Gastroesophageal sphincter (tissue), 4 donors: ENCODE data around the gene FGFRL1. TPM values are rescaled to one million over a fixed set of nuclear protein-coding genes. Genes with fewer than 3 reads are reported as not detected.

ENCODE experiments used
- ATAC-seq: fragments of 150-250 bp; one replicate; pipeline ENCODE4 v1.9.1; 2016; ENCODE audit warnings: mild to moderate bottlenecking, moderate library complexity
- H3K27ac ChIP-seq, 4 donors: fragments of 200-600 bp; sonication (generic) in 3 of 4; 1 replicate in 3 of 4; 2 replicates in 1 of 4; pipeline ENCODE4 v1.5.1; 2016 to 2019
- H3K27me3 ChIP-seq: fragments of 200-600 bp; sonication (generic); one replicate; pipeline ENCODE4 v1.5.1; 2019
- H3K36me3 ChIP-seq, 2 donors: fragments of 200-600 bp; sonication (generic); one replicate each; pipeline ENCODE4 v1.5.1; 2019; ENCODE audit warnings: control low read depth in 1 of 2
- H3K4me1 ChIP-seq, 3 donors: fragments of 200-600 bp; sonication (generic); 1 replicate in 2 of 3; 2 replicates in 1 of 3; pipeline ENCODE4 v1.5.1; 2016 to 2019; ENCODE audit warnings: control low read depth in 2 of 3
- H3K4me3 ChIP-seq, 2 donors: fragments of 200-600 bp; sonication (generic); one replicate each; pipeline ENCODE4 v1.5.1; 2019; ENCODE audit warnings: mild to moderate bottlenecking in 1 of 2, moderate library complexity in 1 of 2
- H3K9me3 ChIP-seq, 3 donors: fragments of 200-600 bp; sonication (generic); one replicate each; pipeline ENCODE4 v1.5.1; 2017 to 2019; ENCODE audit warnings: control low read depth in 2 of 3
- CTCF ChIP-seq, 4 experiments: fragments of 200-600 bp in 2 of 4; fragments of 450-650 bp in 2 of 4; sonication (generic) in 1 of 4; IDR thresholded peaks; one replicate each; pipeline ENCODE4 v1.5.1; 2017 to 2019; ENCODE audit warnings: antibody characterized with exemption in 4 of 4, mild to moderate bottlenecking in 2 of 4, moderate library complexity in 2 of 4
- EP300 ChIP-seq: sonication (generic); formaldehyde crosslinking; IDR thresholded peaks from one replicate; pipeline ENCODE4 v1.6.1; 2017; ENCODE audit warnings: antibody characterized with exemption, mild to moderate bottlenecking
- POLR2A ChIP-seq, 2 donors: fragments of 450-650 bp; IDR thresholded peaks; one replicate each; pipeline ENCODE4 v1.6.1; 2017; ENCODE audit warnings: antibody characterized with exemption in 2 of 2, mild to moderate bottlenecking in 2 of 2, moderate library complexity in 1 of 2
- POLR2AphosphoS5 ChIP-seq: sonication (generic); formaldehyde crosslinking; IDR thresholded peaks from one replicate; pipeline ENCODE4 v1.6.1; 2017; ENCODE audit warnings: antibody characterized with exemption
- WGBS, 2 donors: methylation state at CpG; one replicate each; pipeline ENCODE4 v1.1.5; 2018; ENCODE audit warnings: low coverage in 1 of 2; 5-methylcytosine and 5-hydroxymethylcytosine counted together
- total RNA-seq, 4 donors: library from RNA; depleted of rRNA; stranded (reverse); fragments of >200 nt; gene quantifications; one replicate each; pipeline ENCODE4 v1.1.0, GENCODE V29; 2016

The FGFRL1 gene
- total RNA-seq, 4 donors from 2014 or later, result 21.9 to 36.8 (median 25.4) TPM

- peak overlapping the region in 2 of 4 donors; percentile 64 to 77 for H3K27ac ChIP-seq
- no peak for TF ChIP-seq EP300
- TF ChIP-seq POLR2A (IDR thresholded peaks at IDR 0.05), result no peak
- no peak for TF ChIP-seq POLR2AphosphoS5
- no peak for TF ChIP-seq CTCF (IDR thresholded peaks at IDR 0.05)
- ATAC-seq, result no peak
These were observed 23.6 kb upstream of the FGFRL1 start for GRCh38 chr4:987624-988513.

DNA sequence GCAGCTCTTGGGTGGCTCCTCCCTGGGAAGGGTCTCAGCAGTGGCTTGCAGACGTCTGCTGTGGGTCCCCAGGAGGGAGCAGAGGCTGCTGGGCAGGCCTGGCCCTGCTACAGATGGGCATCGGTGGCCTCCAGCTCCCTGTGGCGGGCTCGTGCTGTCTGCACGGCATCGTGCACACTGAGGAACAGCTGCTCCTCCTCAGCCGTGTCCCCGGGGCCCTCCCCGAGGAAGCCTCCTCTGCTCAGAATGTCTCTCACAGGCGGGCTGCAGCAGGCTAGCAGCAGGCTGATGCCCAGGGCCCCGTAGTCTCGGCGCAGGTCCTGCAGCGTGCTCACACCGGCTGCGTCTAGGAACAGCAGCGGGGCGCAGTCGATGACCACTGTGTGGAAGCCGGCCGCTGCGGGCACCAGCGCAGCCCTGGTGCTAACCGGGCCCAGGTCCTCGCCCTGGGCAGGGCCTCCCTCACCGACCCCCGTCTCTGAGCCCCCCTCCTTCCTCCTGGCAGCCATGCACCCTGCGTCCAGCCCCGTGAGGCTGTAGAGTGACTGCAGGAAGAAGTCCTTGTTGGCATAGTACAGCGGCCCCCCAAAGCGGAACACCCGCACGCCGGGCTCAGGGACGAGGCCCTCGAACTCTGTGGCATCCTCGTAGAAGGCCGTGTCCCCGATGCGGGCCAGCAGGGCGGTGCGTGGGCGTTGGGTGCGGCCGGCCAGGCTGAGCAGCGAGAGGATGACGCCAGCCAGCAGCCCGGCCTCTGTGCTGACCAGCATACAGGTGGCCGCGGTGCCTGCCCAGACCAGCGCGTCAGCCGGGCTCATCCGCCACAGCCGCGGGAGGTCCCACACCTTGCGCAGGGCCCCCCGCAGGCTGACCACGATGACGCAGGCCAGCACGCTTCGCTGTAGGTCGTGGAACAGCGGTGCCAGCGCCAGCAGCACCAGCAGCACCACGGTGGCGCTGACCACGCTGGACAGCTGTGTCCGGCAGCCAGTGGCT is 22.4 kb upstream of the FGFRL1 start:
- no peak for TF ChIP-seq CTCF (IDR thresholded peaks at IDR 0.05)
- no peak for TF ChIP-seq POLR2A (IDR thresholded peaks at IDR 0.05)
- no peak for TF ChIP-seq EP300
- TF ChIP-seq POLR2AphosphoS5, result no peak
- Histone ChIP-seq H3K4me3 (no peak overlapping the region), H3K36me3 (peaks cover 0 to 31% of the 10 kb centered on the region in 2 donors), H3K27ac (no peak overlapping the region), H3K27me3 (no peaks in the 10 kb centered on the region), H3K9me3 (no peaks in the 10 kb centered on the region), H3K4me1 (peaks cover 0 to 37% (median 24%) of the 10 kb centered on the region in 3 donors)
- no CpG with 5 or more reads among the region's 69 CpGs for WGBS, 2 donors
- ATAC-seq, result no peak

More at GRCh38 chr4:987624-988513, 23.6 kb upstream of the FGFRL1 start:
- WGBS, 2 donors, result 100% methylated on average over 4 of the region's 37 CpGs; no CpG with 5 or more reads in 1 of the 2 donors
- Histone ChIP-seq H3K4me1 (peaks cover 0 to 37% (median 24%) of the 10 kb centered on the region in 3 donors), H3K4me3 (peak overlapping the region; percentile 56 to 94), H3K36me3 (peaks cover 0 to 31% of the 10 kb centered on the region in 2 donors), H3K9me3 (no peaks in the 10 kb centered on the region), H3K27me3 (no peaks in the 10 kb centered on the region)

- WGBS, 2 donors, result 88% methylated on average over 6 of the region's 58 CpGs; no CpG with 5 or more reads in 1 of the 2 donors
These were observed 21.5 kb upstream of the FGFRL1 start for GRCh38 chr4:989722-990471.

More at GRCh38 chr4:989722-990471, 21.5 kb upstream of the FGFRL1 start:
- H3K36me3 ChIP-seq, result peaks cover 0 to 31% of the 10 kb centered on the region in 2 donors
- H3K27me3 ChIP-seq, result no peaks in the 10 kb centered on the region
- no peak overlapping the region for H3K27ac ChIP-seq
- H3K4me1 ChIP-seq, result peaks cover 0 to 32% (median 24%) of the 10 kb centered on the region in 3 donors
- TF ChIP-seq POLR2AphosphoS5 (no peak), EP300 (no peak), POLR2A (IDR thresholded peaks at IDR 0.05) (no peak), CTCF (IDR thresholded peaks at IDR 0.05) (no peak)
- H3K4me3 ChIP-seq, result no peak overlapping the region
- no peaks in the 10 kb centered on the region for H3K9me3 ChIP-seq
- no peak for ATAC-seq
